Neural progenitor cell (in vitro differentiated cells): Measurements from ENCODE around the gene BICDL1. TPM values are rescaled to one million over a fixed set of nuclear protein-coding genes. Genes with fewer than 3 reads are reported as not detected.

ENCODE experiments used
- DNase-seq: peaks from one replicate; pipeline ENCODE4 v3.0.0-alpha.2; 2016; ENCODE audit warnings: low spot score
- H2AFZ ChIP-seq: fragments of 200-600 bp; sonication (generic); replicated peaks from 2 replicates; pipeline ENCODE4 v1.6.1; 2016; ENCODE audit warnings: antibody characterized with exemption
- H3F3A ChIP-seq: fragments of 200-600 bp; sonication (generic); 2 replicates; pipeline ENCODE4 v1.6.1; 2016; ENCODE audit warnings: antibody characterized with exemption, low read depth
- H3K27ac ChIP-seq: fragments of 200-600 bp; sonication (generic); 2 replicates; pipeline ENCODE4 v1.5.1; 2016; ENCODE audit warnings: mild to moderate bottlenecking
- H3K27me3 ChIP-seq: fragments of 200-600 bp; sonication (generic); 2 replicates; pipeline ENCODE4 v1.6.1; 2016; ENCODE audit warnings: mild to moderate bottlenecking, moderate library complexity
- H3K36me3 ChIP-seq: fragments of 200-600 bp; sonication (generic); 2 replicates; pipeline ENCODE4 v1.5.1; 2016
- H3K4me1 ChIP-seq: fragments of 200-600 bp; sonication (generic); 2 replicates; pipeline ENCODE4 v1.6.1; 2016; ENCODE audit warnings: mixed run types
- H3K4me2 ChIP-seq: fragments of 200-600 bp; sonication (generic); 2 replicates; pipeline ENCODE4 v1.6.1; 2016
- H3K4me3 ChIP-seq: fragments of 200-600 bp; sonication (generic); 2 replicates; pipeline ENCODE4 v1.5.1; 2016
- H3K79me2 ChIP-seq: fragments of 200-600 bp; sonication (generic); 2 replicates; pipeline ENCODE4 v1.6.1; 2016; ENCODE audit warnings: low read depth
- H3K9ac ChIP-seq: fragments of 200-600 bp; sonication (generic); 2 replicates; pipeline ENCODE4 v1.6.1; 2016
- H3K9me3 ChIP-seq: fragments of 200-600 bp; sonication (generic); 2 replicates; pipeline ENCODE4 v1.5.1; 2016; ENCODE audit warnings: low read depth
- H4K20me1 ChIP-seq: fragments of 200-600 bp; sonication (generic); 2 replicates; pipeline ENCODE4 v1.6.1; 2016; ENCODE audit warnings: low read depth
- H3K27ac Mint-ChIP-seq: 3 replicates; pipeline ENCODE4 v1.8.0; 2021; ENCODE audit warnings: mixed read lengths
- H3K27me3 Mint-ChIP-seq: 2 replicates; pipeline ENCODE4 v1.8.0; 2022; ENCODE audit warnings: low read depth, mild to moderate bottlenecking, inconsistent platforms, moderate library complexity, mixed read lengths; ENCODE audit not compliant: insufficient read depth
- H3K36me3 Mint-ChIP-seq: 3 replicates; pipeline ENCODE4 v1.8.0; 2021; ENCODE audit warnings: mixed read lengths
- H3K4me1 Mint-ChIP-seq: 3 replicates; pipeline ENCODE4 v1.8.0; 2021; ENCODE audit warnings: mixed read lengths
- H3K4me3 Mint-ChIP-seq: 3 replicates; pipeline ENCODE4 v1.8.0; 2021; ENCODE audit warnings: mild to moderate bottlenecking, moderate library complexity, mixed read lengths
- H3K9me3 Mint-ChIP-seq: 3 replicates; pipeline ENCODE4 v1.8.0; 2020; ENCODE audit warnings: mixed read lengths
- CTCF ChIP-seq: fragments of 200-600 bp; sonication (generic); IDR thresholded peaks from 2 replicates; pipeline ENCODE4 v1.5.1; 2017; ENCODE audit warnings: antibody characterized with exemption, mild to moderate bottlenecking
- EZH2 ChIP-seq: fragments of 200-600 bp; sonication (generic); IDR thresholded peaks from 2 replicates; pipeline ENCODE4 v1.6.1; 2017; ENCODE audit warnings: antibody characterized with exemption, mild to moderate bottlenecking, moderate library complexity
- EZH2phosphoT487 ChIP-seq: fragments of 200-600 bp; sonication (generic); IDR thresholded peaks from 2 replicates; pipeline ENCODE4 v1.6.1; 2017; ENCODE audit warnings: antibody characterized with exemption
- total RNA-seq: library from RNA; depleted of rRNA; stranded (reverse); fragments of >200 nt; gene quantifications from 2 replicates; pipeline ENCODE4 v1.2.3, GENCODE V29; 2015; ENCODE audit warnings: low replicate concordance

BICDL1 gene
- total RNA-seq, 1 donor from 2014 or later: 3.8 TPM

- H3K36me3 Mint-ChIP-seq: no peaks in the 10 kb centered on the region
- H3K27me3 ChIP-seq: no peaks in the 10 kb centered on the region
- no peak overlapping the region for H3K4me3 ChIP-seq
- H3K9me3 ChIP-seq: no peaks in the 10 kb centered on the region
- H2AFZ ChIP-seq: no peak overlapping the region
- no peaks in the 10 kb centered on the region for H3F3A ChIP-seq
- peaks cover 17% of the 10 kb centered on the region for H3K4me1 ChIP-seq
- no peaks in the 10 kb centered on the region for H4K20me1 ChIP-seq
- H3K4me1 Mint-ChIP-seq: peaks cover 46% of the 10 kb centered on the region
- H3K27me3 Mint-ChIP-seq: peaks cover 1% of the 10 kb centered on the region
- no peak overlapping the region for H3K4me2 ChIP-seq
- no peak for TF ChIP-seq CTCF
- no peak for TF ChIP-seq EZH2phosphoT487
- no peaks in the 10 kb centered on the region for H3K79me2 ChIP-seq
- no peak overlapping the region for H3K27ac ChIP-seq
- no peaks in the 10 kb centered on the region for H3K36me3 ChIP-seq
- peak overlapping the region; percentile 36 for H3K27ac Mint-ChIP-seq
- no peak for DNase-seq
- no peaks in the 10 kb centered on the region for H3K9me3 Mint-ChIP-seq
- no peak overlapping the region for H3K4me3 Mint-ChIP-seq
- H3K9ac ChIP-seq: no peak overlapping the region
Observed at GRCh38 chr12:120066341-120066740, 77.3 kb downstream of the BICDL1 start.

- peaks cover 46% of the 10 kb centered on the region for H3K4me1 Mint-ChIP-seq
- H3K27me3 Mint-ChIP-seq: peaks cover 5% of the 10 kb centered on the region
- no peak overlapping the region for H3K4me3 Mint-ChIP-seq
- Histone ChIP-seq H3K27me3 (no peaks in the 10 kb centered on the region), H3K9ac (no peak overlapping the region), H3K4me3 (no peak overlapping the region), H3K9me3 (no peaks in the 10 kb centered on the region), H3K36me3 (no peaks in the 10 kb centered on the region), H3K4me1 (peaks cover 17% of the 10 kb centered on the region), H4K20me1 (no peaks in the 10 kb centered on the region), H3K79me2 (no peaks in the 10 kb centered on the region), H3K27ac (no peak overlapping the region), H2AFZ (no peak overlapping the region), H3K4me2 (no peak overlapping the region), H3F3A (no peaks in the 10 kb centered on the region)
- H3K9me3 Mint-ChIP-seq: no peaks in the 10 kb centered on the region
- no peak for TF ChIP-seq CTCF
- TF ChIP-seq EZH2phosphoT487: no peak
- no peak for TF ChIP-seq EZH2
- no peak for DNase-seq
- no peak overlapping the region for H3K27ac Mint-ChIP-seq
- peaks cover 2% of the 10 kb centered on the region for H3K36me3 Mint-ChIP-seq
Observed at GRCh38 chr12:120067084-120067869, 78.2 kb downstream of the BICDL1 start.

- Histone ChIP-seq H3K4me2 (no peak overlapping the region), H3K9ac (no peak overlapping the region), H3K4me1 (peaks cover 17% of the 10 kb centered on the region), H3K27me3 (no peaks in the 10 kb centered on the region), H3K4me3 (no peak overlapping the region), H4K20me1 (no peaks in the 10 kb centered on the region), H2AFZ (no peak overlapping the region), H3K79me2 (no peaks in the 10 kb centered on the region), H3K27ac (no peak overlapping the region), H3F3A (no peaks in the 10 kb centered on the region), H3K36me3 (no peaks in the 10 kb centered on the region), H3K9me3 (no peaks in the 10 kb centered on the region)
- H3K9me3 Mint-ChIP-seq: no peaks in the 10 kb centered on the region
- H3K27ac Mint-ChIP-seq: no peak overlapping the region
- peaks cover 42% of the 10 kb centered on the region for H3K4me1 Mint-ChIP-seq
- no peak overlapping the region for H3K4me3 Mint-ChIP-seq
- DNase-seq: no peak
- no peak for TF ChIP-seq CTCF
- no peak for TF ChIP-seq EZH2phosphoT487
- TF ChIP-seq EZH2: no peak
- H3K27me3 Mint-ChIP-seq: peaks cover 5% of the 10 kb centered on the region
- H3K36me3 Mint-ChIP-seq: peaks cover 2% of the 10 kb centered on the region
Observed at GRCh38 chr12:120067901-120068300, 78.9 kb downstream of the BICDL1 start.
